H9 (cell line): Measurements from ENCODE around the gene MRAS. TPM values are rescaled to one million over a fixed set of nuclear protein-coding genes. Genes with fewer than 3 reads are reported as not detected.

Experiments used
- DNase-seq: peaks from one replicate; pipeline ENCODE4 v3.0.0-alpha.2; 2017
- H2AFZ ChIP-seq: one replicate; pipeline ENCODE4 v1.6.1; 2013; ENCODE audit warnings: mild to moderate bottlenecking, low read length, control low read depth, moderate library complexity
- H2AK5ac ChIP-seq: 2 replicates; pipeline ENCODE4 v1.6.1; 2013; ENCODE audit warnings: low read length, control low read depth, mixed read lengths; ENCODE audit not compliant: insufficient read length
- H2BK120ac ChIP-seq: one replicate; pipeline ENCODE4 v1.6.1; 2013; ENCODE audit warnings: low read depth, mild to moderate bottlenecking, low read length, control low read depth, inconsistent platforms; ENCODE audit not compliant: poor library complexity, severe bottlenecking
- H2BK12ac ChIP-seq: 2 replicates; pipeline ENCODE4 v1.6.1; 2013; ENCODE audit warnings: low read length, control low read depth, mixed read lengths, low read depth; ENCODE audit not compliant: insufficient read length
- H2BK15ac ChIP-seq: 2 replicates; pipeline ENCODE4 v1.6.1; 2013; ENCODE audit warnings: low read depth, low read length, control low read depth
- H2BK20ac ChIP-seq: one replicate; pipeline ENCODE4 v1.6.1; 2013; ENCODE audit warnings: low read depth, mild to moderate bottlenecking, low read length, control low read depth, inconsistent platforms; ENCODE audit not compliant: poor library complexity, severe bottlenecking
- H2BK5ac ChIP-seq: 2 replicates; pipeline ENCODE4 v1.6.1; 2013; ENCODE audit warnings: low read length, control low read depth, mixed read lengths; ENCODE audit not compliant: insufficient read length
- H3K14ac ChIP-seq: 2 replicates; pipeline ENCODE4 v1.6.1; 2013; ENCODE audit warnings: low read length, control low read depth; ENCODE audit not compliant: insufficient read depth
- H3K18ac ChIP-seq: 2 replicates; pipeline ENCODE4 v1.6.1; 2013; ENCODE audit warnings: low read depth, mild to moderate bottlenecking, mixed read lengths, low read length, control low read depth; ENCODE audit not compliant: insufficient read length
- H3K23ac ChIP-seq: 2 replicates; pipeline ENCODE4 v1.6.1; 2013; ENCODE audit warnings: low read length, control low read depth, mixed read lengths, low read depth; ENCODE audit not compliant: insufficient read length
- H3K23me2 ChIP-seq: 2 replicates; pipeline ENCODE4 v1.6.1; 2013; ENCODE audit warnings: low read depth, mild to moderate bottlenecking, mixed read lengths, low read length, control low read depth; ENCODE audit not compliant: insufficient read length, poor library complexity, severe bottlenecking
- H3K27ac ChIP-seq: 2 replicates; pipeline ENCODE4 v1.5.1; 2013; ENCODE audit warnings: low read length, control low read depth, mixed read lengths, low read depth; ENCODE audit not compliant: insufficient read length
- H3K27me3 ChIP-seq: 2 replicates; pipeline ENCODE4 v1.6.1; 2013; ENCODE audit warnings: low read length, control low read depth, inconsistent platforms; ENCODE audit not compliant: insufficient read depth
- H3K4ac ChIP-seq: 2 replicates; pipeline ENCODE4 v1.6.1; 2013; ENCODE audit warnings: low read depth, mild to moderate bottlenecking, control low read depth, inconsistent platforms, low read length, moderate library complexity
- H3K4me1 ChIP-seq: 2 replicates; pipeline ENCODE4 v1.6.1; 2013; ENCODE audit warnings: low read length, control low read depth, inconsistent platforms; ENCODE audit not compliant: insufficient read depth
- H3K4me2 ChIP-seq: 2 replicates; pipeline ENCODE4 v1.6.1; 2013; ENCODE audit warnings: low read length, control low read depth, mixed read lengths; ENCODE audit not compliant: insufficient read length, insufficient read depth
- H3K56ac ChIP-seq: 2 replicates; pipeline ENCODE4 v1.6.1; 2013; ENCODE audit warnings: low read depth, mild to moderate bottlenecking, mixed read lengths, low read length, control low read depth; ENCODE audit not compliant: insufficient read length
- H3K79me1 ChIP-seq: 2 replicates; pipeline ENCODE4 v1.6.1; 2013; ENCODE audit warnings: low read depth, mild to moderate bottlenecking, moderate library complexity, low read length, control low read depth, inconsistent platforms; ENCODE audit not compliant: insufficient read depth, poor library complexity, severe bottlenecking
- H3K79me2 ChIP-seq: 2 replicates; pipeline ENCODE4 v1.6.1; 2013; ENCODE audit warnings: low read length, control low read depth, inconsistent platforms; ENCODE audit not compliant: insufficient read depth
- H3K9ac ChIP-seq: 2 replicates; pipeline ENCODE4 v1.6.1; 2013; ENCODE audit warnings: low read length, control low read depth, mixed read lengths; ENCODE audit not compliant: insufficient read length; ENCODE audit errors: extremely low read depth
- H3K9me3 ChIP-seq: one replicate; pipeline ENCODE4 v1.6.1; 2013; ENCODE audit warnings: low read depth, low read length, inconsistent platforms; ENCODE audit not compliant: control insufficient read depth
- H3T11ph ChIP-seq: one replicate; pipeline ENCODE4 v1.6.1; 2013; ENCODE audit warnings: mild to moderate bottlenecking, low read length, control low read depth, inconsistent platforms
- H4K20me1 ChIP-seq: one replicate; pipeline ENCODE4 v1.6.1; 2013; ENCODE audit not compliant: control insufficient read depth, insufficient read length, insufficient read depth
- H4K5ac ChIP-seq: 2 replicates; pipeline ENCODE4 v1.6.1; 2013; ENCODE audit warnings: low read depth, mild to moderate bottlenecking, mixed read lengths, low read length, control low read depth; ENCODE audit not compliant: insufficient read length
- H4K8ac ChIP-seq: replicated peaks from 2 replicates; pipeline ENCODE4 v1.6.1; 2013; ENCODE audit warnings: low read length, control low read depth, mixed read lengths, low read depth; ENCODE audit not compliant: insufficient read length
- H4K91ac ChIP-seq: 2 replicates; pipeline ENCODE4 v1.6.1; 2013; ENCODE audit warnings: low read depth, mild to moderate bottlenecking, moderate library complexity, mixed read lengths, low read length, control low read depth; ENCODE audit not compliant: insufficient read length
- H3K27ac Mint-ChIP-seq, 3 experiments: 2 replicates in 2 of 3; 3 replicates in 1 of 3; pipeline ENCODE4 v1.8.0; 2020 to 2021; ENCODE audit warnings: mixed read lengths in 3 of 3, mild to moderate bottlenecking in 1 of 3, moderate library complexity in 1 of 3
- H3K27me3 Mint-ChIP-seq: 2 replicates; pipeline ENCODE4 v1.8.0; 2021; ENCODE audit warnings: low read depth, mild to moderate bottlenecking, moderate library complexity, mixed read lengths
- H3K36me3 Mint-ChIP-seq, 3 experiments: 2 replicates in 2 of 3; 3 replicates in 1 of 3; pipeline ENCODE4 v1.8.0; 2020 to 2021; ENCODE audit warnings: low read depth in 3 of 3, mixed read lengths in 3 of 3; ENCODE audit not compliant: insufficient read depth in 1 of 3
- H3K4me1 Mint-ChIP-seq, 2 experiments: 2 replicates each; pipeline ENCODE4 v1.8.0; 2020; ENCODE audit warnings: mixed read lengths in 2 of 2
- H3K4me3 Mint-ChIP-seq, 2 experiments: 2 replicates in 1 of 2; 3 replicates in 1 of 2; pipeline ENCODE4 v1.8.0; 2020 to 2021; ENCODE audit warnings: mild to moderate bottlenecking in 2 of 2, mixed read lengths in 2 of 2, moderate library complexity in 1 of 2
- H3K9me3 Mint-ChIP-seq, 2 experiments: 2 replicates in 1 of 2; 3 replicates in 1 of 2; pipeline ENCODE4 v1.8.0; 2020; ENCODE audit warnings: mild to moderate bottlenecking in 2 of 2, mixed read lengths in 2 of 2, moderate library complexity in 1 of 2
- WGBS: extraction: QIAGEN DNeasy Blood & Tissue Kit; methylation state at CpG from one replicate; pipeline ENCODE4 v1.1.7; 2013; ENCODE audit warnings: missing lambda C conversion rate, low lambda C conversion rate, mixed read lengths; ENCODE audit not compliant: insufficient read length; ENCODE audit errors: extremely low coverage; 5-methylcytosine and 5-hydroxymethylcytosine counted together
- total RNA-seq: library from RNA; stranded (reverse); gene quantifications from 2 replicates; pipeline ENCODE4 v1.2.1, GENCODE V29; 2021
- TF ChIP-seq, protein P1 (sequence below): fragments of 200-600 bp; sonication (generic); conservative IDR thresholded peaks from 3 replicates; pipeline ENCODE4 v1.8.0; 2021; ENCODE audit warnings: antibody characterized with exemption, mild to moderate bottlenecking

MRAS gene
- total RNA-seq, 1 experiment from 2014 or later = 10.9 TPM

DNA sequence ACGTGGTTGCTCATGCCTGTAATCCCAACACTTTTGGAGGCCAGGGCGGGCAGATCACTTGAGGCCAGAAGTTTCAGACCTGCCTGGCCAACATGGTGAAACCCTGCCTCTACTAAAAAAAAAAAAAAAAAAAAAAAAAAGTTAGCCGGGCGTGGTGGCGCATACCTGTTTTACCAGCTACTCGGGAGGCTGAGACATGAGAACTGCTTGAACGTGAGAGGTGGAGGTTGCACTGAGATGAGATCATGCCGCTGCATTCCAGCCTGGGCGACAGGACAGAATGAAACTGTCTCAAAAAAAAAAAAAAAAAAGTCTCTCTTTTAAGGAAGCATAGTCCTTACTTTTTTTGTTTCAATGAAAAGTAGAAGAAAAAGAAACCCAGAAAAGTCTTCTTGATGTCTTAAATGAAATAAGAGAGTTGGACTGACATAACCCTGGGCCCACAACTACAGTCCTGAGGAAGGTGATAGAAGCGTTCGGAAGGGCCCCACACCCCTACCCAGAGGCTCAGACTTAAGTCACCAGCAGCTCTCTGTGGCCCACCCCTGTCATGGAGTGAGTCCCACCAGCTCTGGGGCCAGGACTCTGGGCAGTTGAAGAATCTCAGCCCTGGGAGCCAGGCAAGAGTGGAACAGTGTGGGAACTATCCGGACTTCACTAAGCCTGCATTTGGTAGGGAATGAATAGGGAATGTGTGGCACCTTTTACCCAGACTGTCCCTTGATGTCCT lies 21.3 kb upstream of the MRAS start:
- Histone ChIP-seq H2BK5ac (no peak overlapping the region), H3K14ac (no peak overlapping the region), H3K27me3 (no peaks in the 10 kb centered on the region), H3K4me2 (no peak overlapping the region), H3K4me1 (peaks cover 3% of the 10 kb centered on the region), H3K27ac (no peak overlapping the region), H3K79me2 (no peaks in the 10 kb centered on the region), H3K23ac (no peak overlapping the region), H3K9ac (no peak overlapping the region), H4K8ac (no peak overlapping the region), H3T11ph (no peak overlapping the region), H2BK12ac (no peak overlapping the region), H2BK20ac (no peak overlapping the region), H2AFZ (no peak overlapping the region), H2BK15ac (no peak overlapping the region), H2BK120ac (no peak overlapping the region), H4K91ac (no peak overlapping the region), H3K9me3 (no peaks in the 10 kb centered on the region), H3K79me1 (no peaks in the 10 kb centered on the region), H2AK5ac (no peak overlapping the region), H3K4ac (no peak overlapping the region), H3K18ac (no peak overlapping the region), H4K5ac (no peak overlapping the region), H3K56ac (no peak overlapping the region), H3K23me2 (peaks cover 7% of the 10 kb centered on the region), H4K20me1 (no peaks in the 10 kb centered on the region)
- Mint-ChIP-seq H3K4me3 (no peak overlapping the region), H3K36me3 (no peaks in the 10 kb centered on the region), H3K27ac (no peak overlapping the region), H3K9me3 (no peaks in the 10 kb centered on the region), H3K4me1 (peaks cover 16 to 21% of the 10 kb centered on the region in 2 experiments), H3K27me3 (peaks cover 10% of the 10 kb centered on the region)
- no peak for DNase-seq
- WGBS = no CpG with 5 or more reads among the region's 12 CpGs
- TF ChIP-seq, protein P1, sequence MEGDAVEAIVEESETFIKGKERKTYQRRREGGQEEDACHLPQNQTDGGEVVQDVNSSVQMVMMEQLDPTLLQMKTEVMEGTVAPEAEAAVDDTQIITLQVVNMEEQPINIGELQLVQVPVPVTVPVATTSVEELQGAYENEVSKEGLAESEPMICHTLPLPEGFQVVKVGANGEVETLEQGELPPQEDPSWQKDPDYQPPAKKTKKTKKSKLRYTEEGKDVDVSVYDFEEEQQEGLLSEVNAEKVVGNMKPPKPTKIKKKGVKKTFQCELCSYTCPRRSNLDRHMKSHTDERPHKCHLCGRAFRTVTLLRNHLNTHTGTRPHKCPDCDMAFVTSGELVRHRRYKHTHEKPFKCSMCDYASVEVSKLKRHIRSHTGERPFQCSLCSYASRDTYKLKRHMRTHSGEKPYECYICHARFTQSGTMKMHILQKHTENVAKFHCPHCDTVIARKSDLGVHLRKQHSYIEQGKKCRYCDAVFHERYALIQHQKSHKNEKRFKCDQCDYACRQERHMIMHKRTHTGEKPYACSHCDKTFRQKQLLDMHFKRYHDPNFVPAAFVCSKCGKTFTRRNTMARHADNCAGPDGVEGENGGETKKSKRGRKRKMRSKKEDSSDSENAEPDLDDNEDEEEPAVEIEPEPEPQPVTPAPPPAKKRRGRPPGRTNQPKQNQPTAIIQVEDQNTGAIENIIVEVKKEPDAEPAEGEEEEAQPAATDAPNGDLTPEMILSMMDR = no peak
